Measurements from ENCODE around the gene TMCO4. TPM values are rescaled to one million over a fixed set of nuclear protein-coding genes. Genes with fewer than 3 reads are reported as not detected.

Gene TMCO4
- total and polyA plus RNA-seq, 2 of the 4 experiments (the other 2 are of a cell fraction), result 7.3 to 8.6 TPM

DNA sequence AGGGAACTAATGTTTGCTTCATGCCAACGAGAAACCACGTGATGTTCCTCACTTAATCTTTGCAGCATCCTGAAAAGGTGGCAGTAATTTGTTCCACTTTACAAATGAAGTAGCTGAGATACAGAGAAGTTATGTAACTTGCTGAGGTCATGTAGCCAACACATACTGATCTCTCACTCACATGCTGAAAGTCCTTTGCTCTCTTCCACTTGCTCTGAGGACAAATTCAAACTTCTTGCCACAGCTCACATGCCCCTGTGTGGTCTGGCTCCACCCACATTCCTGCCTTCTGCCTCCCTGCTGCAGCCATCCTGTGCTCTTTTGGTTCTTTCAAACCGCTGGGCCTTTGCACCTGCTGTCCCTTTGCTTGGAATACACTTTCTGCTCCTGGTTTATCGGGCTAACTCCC, 55.4 kb downstream of the TMCO4 start:
- Histone ChIP-seq H3K23ac (ENCODE audit: low read depth, low read length) (no peak overlapping the region), H3K9me1 (ENCODE audit: insufficient read depth, low read length) (peaks cover 8% of the 10 kb centered on the region; the same call in 1 of the 2 replicates), H3K79me1 (ENCODE audit: low read depth in 1 of 2, low read length in 2 of 2) (0 out of 4 replicates have a peak, but pooled peaks cover 0 to 3% of the 10 kb centered on the region in 2 experiments), H2AK5ac (ENCODE audit: low read depth, low read length) (no peak overlapping the region), H4K20me1 (ENCODE audit: insufficient read depth, low read length) (no peaks in the 10 kb centered on the region), H3K4ac (ENCODE audit: low read depth, low read length) (no peak overlapping the region), H4K5ac (ENCODE audit: low read depth, low read length) (no peak overlapping the region), H2BK20ac (ENCODE audit: low read depth, low read length) (no peak overlapping the region), H3K18ac (ENCODE audit: low read depth, low read length) (no peak overlapping the region), H3K9ac (ENCODE audit: low read depth, low read length) (no peak overlapping the region), H3K36me3 (ENCODE audit: control insufficient read depth, insufficient read depth, low read length) (peaks cover 24% of the 10 kb centered on the region), H4K8ac (ENCODE audit: low read depth in 2 of 2, low read length in 2 of 2) (no peak overlapping the region), H2AK9ac (replicated peaks; ENCODE audit: low read depth, low read length, poor library complexity) (no peak overlapping the region), H3K9me3 (ENCODE audit: control insufficient read depth, insufficient read depth, low read length) (no peaks in the 10 kb centered on the region), H3K14ac (replicated peaks; ENCODE audit: low read depth, low read length) (no peak overlapping the region), H2BK15ac (ENCODE audit: low read depth, low read length) (no peak overlapping the region), H2BK120ac (ENCODE audit: low read depth, low read length) (no peak overlapping the region), H4K91ac (ENCODE audit: insufficient read depth, low read depth, low read length) (no peak overlapping the region), H3K56ac (ENCODE audit: extremely low read depth, insufficient read depth, low read length) (no peak overlapping the region), H3K27ac (ENCODE audit: insufficient read depth, low read length) (no peak overlapping the region), H3K4me3 (ENCODE audit: insufficient read depth, low read depth, low read length) (no peak overlapping the region), H3K27me3 (ENCODE audit: control insufficient read depth, insufficient read depth, low read length) (no peaks in the 10 kb centered on the region), H2BK5ac (ENCODE audit: low read depth, low read length, poor library complexity, severe bottlenecking) (no peak overlapping the region), H3K4me1 (ENCODE audit: control insufficient read depth, insufficient read depth, low read length) (no peaks in the 10 kb centered on the region), H3K4me2 (ENCODE audit: low read depth, low read length) (no peak overlapping the region), H2AFZ (replicated peaks; ENCODE audit: low read length, poor library complexity) (no peak overlapping the region)
- dilution Hi-C loops (cut with HindIII; ENCODE audit: low sequenced_read_pairs, unreplicated experiment) (no loop called here), intact Hi-C loops (cut with micrococcal nuclease) (no loop called here), in situ Hi-C loops (cut with MboI; ENCODE audit: low sequenced_read_pairs) (no loop called here)
- ATAC-seq (ENCODE audit: low read depth), result 0 out of 2 replicates have a peak, but pooled peaks have one; percentile 24
- no peak for DNase-seq
- TF ChIP-seq MAFK (IDR thresholded peaks at IDR 0.05; ENCODE audit: low read depth, low read length), result no peak
- TF ChIP-seq, protein P1, sequence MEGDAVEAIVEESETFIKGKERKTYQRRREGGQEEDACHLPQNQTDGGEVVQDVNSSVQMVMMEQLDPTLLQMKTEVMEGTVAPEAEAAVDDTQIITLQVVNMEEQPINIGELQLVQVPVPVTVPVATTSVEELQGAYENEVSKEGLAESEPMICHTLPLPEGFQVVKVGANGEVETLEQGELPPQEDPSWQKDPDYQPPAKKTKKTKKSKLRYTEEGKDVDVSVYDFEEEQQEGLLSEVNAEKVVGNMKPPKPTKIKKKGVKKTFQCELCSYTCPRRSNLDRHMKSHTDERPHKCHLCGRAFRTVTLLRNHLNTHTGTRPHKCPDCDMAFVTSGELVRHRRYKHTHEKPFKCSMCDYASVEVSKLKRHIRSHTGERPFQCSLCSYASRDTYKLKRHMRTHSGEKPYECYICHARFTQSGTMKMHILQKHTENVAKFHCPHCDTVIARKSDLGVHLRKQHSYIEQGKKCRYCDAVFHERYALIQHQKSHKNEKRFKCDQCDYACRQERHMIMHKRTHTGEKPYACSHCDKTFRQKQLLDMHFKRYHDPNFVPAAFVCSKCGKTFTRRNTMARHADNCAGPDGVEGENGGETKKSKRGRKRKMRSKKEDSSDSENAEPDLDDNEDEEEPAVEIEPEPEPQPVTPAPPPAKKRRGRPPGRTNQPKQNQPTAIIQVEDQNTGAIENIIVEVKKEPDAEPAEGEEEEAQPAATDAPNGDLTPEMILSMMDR (conservative IDR thresholded peaks at IDR 0.05; ENCODE audit: low read depth, low read length), result no peak
- no peak for TF ChIP-seq RAD21 (IDR thresholded peaks at IDR 0.05; ENCODE audit: low read length)
- TF ChIP-seq, protein P2, sequence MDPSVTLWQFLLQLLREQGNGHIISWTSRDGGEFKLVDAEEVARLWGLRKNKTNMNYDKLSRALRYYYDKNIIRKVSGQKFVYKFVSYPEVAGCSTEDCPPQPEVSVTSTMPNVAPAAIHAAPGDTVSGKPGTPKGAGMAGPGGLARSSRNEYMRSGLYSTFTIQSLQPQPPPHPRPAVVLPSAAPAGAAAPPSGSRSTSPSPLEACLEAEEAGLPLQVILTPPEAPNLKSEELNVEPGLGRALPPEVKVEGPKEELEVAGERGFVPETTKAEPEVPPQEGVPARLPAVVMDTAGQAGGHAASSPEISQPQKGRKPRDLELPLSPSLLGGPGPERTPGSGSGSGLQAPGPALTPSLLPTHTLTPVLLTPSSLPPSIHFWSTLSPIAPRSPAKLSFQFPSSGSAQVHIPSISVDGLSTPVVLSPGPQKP (IDR thresholded peaks at IDR 0.05; ENCODE audit: borderline replicate concordance, low read depth, low read length), result no peak
- no peak for TF ChIP-seq CEBPB (IDR thresholded peaks at IDR 0.05; ENCODE audit: low read depth, low read length)
- no peak for TF ChIP-seq RCOR1 (IDR thresholded peaks at IDR 0.05; ENCODE audit: insufficient replicate concordance, low read length)
- no peak for TF ChIP-seq BHLHE40 (IDR thresholded peaks at IDR 0.05; ENCODE audit: low read depth, low read length)
- TF ChIP-seq CHD1 (IDR thresholded peaks at IDR 0.05; ENCODE audit: low read depth, low read length), result no peak
- no peak for TF ChIP-seq FOS (IDR thresholded peaks at IDR 0.05; ENCODE audit: low read depth, low read length)
- TF ChIP-seq NFE2L2 (IDR thresholded peaks at IDR 0.05; ENCODE audit: low read depth, low read length), result no peak
- no peak for TF ChIP-seq SMC3 (IDR thresholded peaks at IDR 0.05; ENCODE audit: low read depth, low read length)
- TF ChIP-seq, protein P3, sequence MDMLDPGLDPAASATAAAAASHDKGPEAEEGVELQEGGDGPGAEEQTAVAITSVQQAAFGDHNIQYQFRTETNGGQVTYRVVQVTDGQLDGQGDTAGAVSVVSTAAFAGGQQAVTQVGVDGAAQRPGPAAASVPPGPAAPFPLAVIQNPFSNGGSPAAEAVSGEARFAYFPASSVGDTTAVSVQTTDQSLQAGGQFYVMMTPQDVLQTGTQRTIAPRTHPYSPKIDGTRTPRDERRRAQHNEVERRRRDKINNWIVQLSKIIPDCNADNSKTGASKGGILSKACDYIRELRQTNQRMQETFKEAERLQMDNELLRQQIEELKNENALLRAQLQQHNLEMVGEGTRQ (IDR thresholded peaks at IDR 0.05; ENCODE audit: low read depth, low read length), result no peak
- no peak for TF ChIP-seq RFX5 (IDR thresholded peaks at IDR 0.05; ENCODE audit: low read depth, low read length)
- no peak for TF ChIP-seq MAZ (IDR thresholded peaks at IDR 0.05; ENCODE audit: borderline replicate concordance, low read depth, low read length)
- no peak for TF ChIP-seq POLR2A (IDR thresholded peaks at IDR 0.05; ENCODE audit: low read depth, low read length)
- TF ChIP-seq MXI1 (IDR thresholded peaks at IDR 0.05; ENCODE audit: borderline replicate concordance, low read depth, low read length), result no peak
- POLR2A ChIA-PET (ENCODE audit: unreplicated experiment), result no interaction called here
- 90% methylated on average over 2 of the region's 4 CpGs; no CpG with 5 or more reads in 1 of the 2 experiments for WGBS, 2 experiments (ENCODE audit: extremely low coverage in 2 of 2, insufficient read length in 1 of 2)
- CTCF ChIA-PET, result no interaction called here
- BruUV-seq (replicated peaks), result no TSS peak
